HUES6 (cell line): Measurements from ENCODE around the gene LAP3.
"Not testable (repeated sequence)": the region's sequence is repeated elsewhere in the genome, so short reads cannot be mapped to it uniquely, and the experiment has no call there.

Experiments
- H3K27ac ChIP-seq: 2 replicates; pipeline ENCODE4 v1.7.0; 2013; ENCODE audit warnings: low read depth, mild to moderate bottlenecking, low read length, inconsistent platforms
- H3K27me3 ChIP-seq: 2 replicates; pipeline ENCODE4 v1.6.1; 2013; ENCODE audit warnings: low read length; ENCODE audit not compliant: control insufficient read depth, insufficient read depth
- H3K36me3 ChIP-seq: 2 replicates; pipeline ENCODE4 v1.6.1; 2013; ENCODE audit warnings: low read length; ENCODE audit not compliant: control insufficient read depth, insufficient read depth
- H3K4me1 ChIP-seq: 2 replicates; pipeline ENCODE4 v1.6.1; 2013; ENCODE audit warnings: low read length; ENCODE audit not compliant: control insufficient read depth, insufficient read depth
- H3K4me3 ChIP-seq: 2 replicates; pipeline ENCODE4 v1.5.1; 2013; ENCODE audit warnings: low read depth, low read length
- H3K9ac ChIP-seq: one replicate; pipeline ENCODE4 v1.6.1; 2013; ENCODE audit warnings: mild to moderate bottlenecking, low read length
- H3K9me3 ChIP-seq: 2 replicates; pipeline ENCODE4 v1.6.1; 2013; ENCODE audit warnings: low read depth, low read length; ENCODE audit not compliant: control insufficient read depth, insufficient read depth

The LAP3 gene

DNA sequence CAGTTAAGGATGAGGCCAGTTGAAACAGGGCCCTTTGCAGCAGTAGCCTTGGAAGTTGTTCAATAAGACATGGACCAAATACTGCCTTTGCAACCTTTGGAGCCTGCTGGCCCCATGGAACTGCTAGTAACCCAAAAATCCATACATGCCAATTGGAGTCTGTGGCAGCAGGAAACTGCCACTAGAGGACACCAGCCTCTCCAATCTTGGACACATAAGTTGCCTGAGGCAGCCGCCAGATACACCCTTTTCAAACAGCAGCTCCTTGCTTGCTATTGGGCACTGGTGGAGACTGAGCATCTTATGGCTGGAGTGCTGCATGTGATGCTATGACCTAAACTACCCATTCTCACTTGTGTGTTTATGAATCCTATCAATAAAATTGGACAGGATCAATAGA lies 14.8 kb upstream of the LAP3 start:
- H3K4me1 ChIP-seq, result no peaks in the 10 kb centered on the region
- H3K27ac ChIP-seq, result no peak overlapping the region
- H3K27me3 ChIP-seq, result no peaks in the 10 kb centered on the region
- no peaks in the 10 kb centered on the region for H3K36me3 ChIP-seq
- no peak overlapping the region for H3K4me3 ChIP-seq
- H3K9me3 ChIP-seq, result no peaks in the 10 kb centered on the region
- no peak overlapping the region for H3K9ac ChIP-seq

DNA sequence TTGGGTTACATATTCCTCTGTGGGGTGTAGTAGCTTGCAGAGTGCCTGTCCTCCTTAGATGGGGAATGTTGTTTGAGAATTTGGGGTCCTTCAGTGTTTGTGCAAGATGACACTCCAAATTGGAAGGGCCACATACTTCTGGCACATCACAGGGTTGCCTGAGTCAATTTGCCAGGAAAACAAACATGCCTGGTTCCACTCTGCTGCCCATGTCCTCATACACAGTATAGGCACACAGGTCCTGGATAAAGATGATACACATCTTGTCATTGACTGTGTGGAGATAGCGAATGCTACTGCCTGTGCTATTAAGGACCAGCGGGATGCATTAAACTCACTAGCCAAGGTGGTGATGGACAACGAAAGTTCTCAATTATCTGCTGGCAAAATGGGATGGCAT lies 11.2 kb upstream of the LAP3 start:
- no peak overlapping the region for H3K9ac ChIP-seq
- H3K27ac ChIP-seq, result no peak overlapping the region
- no peaks in the 10 kb centered on the region for H3K27me3 ChIP-seq
- H3K36me3 ChIP-seq, result no peaks in the 10 kb centered on the region
- H3K4me1 ChIP-seq, result no peaks in the 10 kb centered on the region
- H3K9me3 ChIP-seq, result no peaks in the 10 kb centered on the region
- no peak overlapping the region for H3K4me3 ChIP-seq

DNA sequence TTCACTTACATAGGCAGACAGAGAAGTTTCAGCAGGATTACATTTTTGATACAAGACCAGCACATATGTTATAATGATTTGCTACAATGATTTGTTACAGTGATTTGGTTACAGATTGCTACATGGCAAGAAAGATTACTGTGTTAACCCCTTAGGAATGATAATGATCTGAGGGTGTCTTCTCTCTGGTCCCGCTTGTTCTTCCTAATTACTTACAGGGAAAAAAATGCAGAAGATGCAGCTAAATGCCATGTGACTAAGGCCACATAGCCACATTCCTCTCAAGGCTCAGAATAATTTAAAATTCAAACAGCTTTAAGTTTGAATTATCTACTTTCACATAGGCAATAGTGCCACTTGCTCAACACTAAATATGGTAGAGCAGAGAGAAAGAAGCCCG lies 9.7 kb upstream of the LAP3 start:
- Histone ChIP-seq H3K4me1 (no peaks in the 10 kb centered on the region), H3K27me3 (no peaks in the 10 kb centered on the region), H3K9me3 (no peaks in the 10 kb centered on the region)

DNA sequence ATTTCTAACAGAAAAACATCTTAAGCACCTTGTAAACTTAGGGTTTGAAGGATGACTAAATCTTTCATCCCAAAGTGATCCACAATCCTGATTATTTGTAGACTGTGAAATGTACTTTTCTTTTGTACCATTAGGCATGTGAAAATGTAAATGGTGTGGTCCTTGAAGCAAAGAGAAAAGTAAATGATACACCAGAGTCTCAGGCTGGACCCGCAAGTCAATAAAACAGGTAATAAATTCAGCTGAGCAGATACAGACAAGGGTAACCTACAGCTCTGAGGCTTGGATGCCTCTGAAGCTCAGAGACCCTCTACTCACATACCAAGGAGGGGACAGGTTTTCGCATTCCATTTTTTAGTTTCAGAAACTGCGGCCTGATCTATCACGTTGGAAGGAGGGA lies 2.8 kb upstream of the LAP3 start:
- Histone ChIP-seq H3K4me3 (no peak overlapping the region), H3K36me3 (no peaks in the 10 kb centered on the region), H3K27me3 (no peaks in the 10 kb centered on the region), H3K27ac (no peak overlapping the region), H3K9ac (no peak overlapping the region), H3K4me1 (peaks cover 16% of the 10 kb centered on the region), H3K9me3 (no peaks in the 10 kb centered on the region)

More for the DNA sequence above, 9.7 kb upstream of the LAP3 start:
- no peak overlapping the region for H3K27ac ChIP-seq
- H3K36me3 ChIP-seq, result no peaks in the 10 kb centered on the region
- H3K4me3 ChIP-seq, result no peak overlapping the region
- H3K9ac ChIP-seq, result no peak overlapping the region

DNA sequence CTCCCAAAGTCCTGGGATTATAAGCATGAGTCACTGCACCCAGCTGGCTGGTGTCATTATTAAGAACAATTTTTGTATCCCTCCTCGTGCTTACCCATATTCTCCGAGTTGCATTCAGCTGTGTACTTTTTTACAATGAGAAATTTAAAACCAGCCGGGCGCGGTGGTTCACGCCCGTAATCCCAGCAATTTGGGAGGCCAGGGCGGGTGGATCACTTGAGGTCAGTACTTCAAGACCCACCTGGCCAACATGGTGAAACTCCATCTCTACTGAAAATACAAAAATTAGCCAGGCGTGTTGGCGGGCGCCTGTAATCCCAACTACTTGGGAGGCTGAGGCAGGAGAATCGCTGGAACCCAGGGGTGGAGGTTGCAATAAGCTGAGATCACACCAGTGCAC lies 1.8 kb upstream of the LAP3 start:
- H3K4me1 ChIP-seq, result peaks cover 16% of the 10 kb centered on the region
- not testable (repeated sequence) for H3K9ac ChIP-seq, H3K4me3 ChIP-seq, H3K36me3 ChIP-seq, H3K27me3 ChIP-seq, H3K27ac ChIP-seq, H3K9me3 ChIP-seq

DNA sequence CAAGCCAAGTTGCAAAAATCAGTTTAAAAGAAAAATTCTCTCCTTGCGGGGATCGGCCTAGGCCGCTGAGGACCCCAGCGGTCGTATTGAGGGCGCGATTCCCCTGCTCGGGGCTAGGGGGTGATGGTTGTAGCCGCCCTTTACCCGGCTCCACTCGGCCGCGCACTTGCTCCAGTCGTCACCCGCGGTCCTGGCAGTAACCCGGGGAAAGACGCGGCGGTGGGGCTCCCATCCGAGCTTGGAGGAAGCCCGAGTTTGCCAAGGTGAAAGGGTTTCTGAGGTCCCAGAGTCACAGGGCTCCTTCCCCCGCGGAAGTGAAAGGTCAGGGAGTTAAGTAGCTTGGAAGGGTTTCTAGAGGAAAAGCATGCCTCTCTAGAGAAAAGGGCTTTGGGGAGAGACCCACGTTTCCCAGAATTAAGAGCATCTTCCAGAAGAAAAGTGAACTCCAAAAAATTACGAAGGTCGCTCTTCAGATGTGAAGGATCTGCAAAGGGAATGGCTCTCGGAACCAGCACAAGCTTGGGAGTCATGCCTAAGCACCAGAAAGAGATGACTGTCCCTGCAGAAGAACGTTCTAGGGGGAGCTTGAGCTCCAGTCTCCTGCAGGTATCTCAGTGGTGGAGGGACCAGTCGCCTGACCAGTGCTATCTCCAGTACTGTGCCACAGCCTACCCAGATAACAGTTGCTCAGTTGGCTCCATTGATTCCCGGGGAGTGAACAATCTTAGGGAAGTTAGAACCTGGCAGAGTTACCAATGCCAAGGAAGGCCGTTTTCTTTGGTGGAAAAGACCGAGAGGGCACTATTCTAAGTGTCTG lies 875 bp downstream of the LAP3 start:
- peak overlapping the region; percentile 85 for H3K9ac ChIP-seq
- peak overlapping the region; percentile 85; the same call in 1 of the 2 replicates for H3K27ac ChIP-seq
- peak overlapping the region; percentile 96 for H3K4me3 ChIP-seq
- H3K9me3 ChIP-seq, result no peaks in the 10 kb centered on the region
- H3K27me3 ChIP-seq, result no peaks in the 10 kb centered on the region
- peaks cover 28% of the 10 kb centered on the region for H3K36me3 ChIP-seq
- peaks cover 16% of the 10 kb centered on the region for H3K4me1 ChIP-seq

DNA sequence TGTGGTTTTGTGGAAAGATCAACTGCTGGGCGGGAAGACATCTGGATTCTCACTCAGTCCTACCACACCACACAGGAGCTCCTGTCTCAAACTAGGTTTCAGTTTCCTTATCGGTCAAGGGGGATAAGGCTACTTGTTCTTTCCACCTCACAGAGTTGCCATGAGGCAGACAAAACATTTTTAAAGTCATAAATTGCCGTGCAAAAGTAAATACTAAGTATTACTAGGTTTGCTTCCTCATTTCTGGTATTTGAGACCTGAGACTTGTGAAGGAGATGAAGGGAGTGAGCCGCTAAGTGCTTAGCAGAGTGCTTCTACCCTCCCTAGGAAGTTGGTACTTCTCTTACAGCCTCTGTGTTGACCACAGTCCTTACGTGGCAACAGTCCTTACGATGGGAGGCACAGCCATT lies 1.5 kb downstream of the LAP3 start:
- H3K9me3 ChIP-seq, result no peaks in the 10 kb centered on the region
- no peak overlapping the region for H3K9ac ChIP-seq
- H3K27ac ChIP-seq, result no peak overlapping the region

DNA sequence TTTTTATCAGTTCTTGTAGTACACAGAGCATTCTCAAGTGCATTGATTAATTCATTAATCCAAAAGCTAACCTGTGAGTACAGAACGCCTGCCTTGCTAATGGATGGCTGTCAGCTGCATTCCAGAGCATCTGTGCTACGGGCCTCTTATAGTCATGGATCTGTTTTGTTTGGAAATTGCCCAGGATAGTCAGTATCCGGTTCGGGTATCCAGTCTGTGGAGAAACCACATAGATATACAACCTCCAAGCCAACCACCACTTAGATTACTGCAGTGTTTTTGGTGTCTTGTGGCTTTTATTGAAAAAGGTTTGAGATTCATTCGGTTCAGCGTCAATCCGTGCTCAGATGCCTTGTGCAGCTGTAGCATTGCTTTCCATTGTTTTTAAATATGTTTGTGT lies 4.0 kb downstream of the LAP3 start:
- Histone ChIP-seq H3K27me3 (no peaks in the 10 kb centered on the region), H3K4me1 (peaks cover 17% of the 10 kb centered on the region), H3K36me3 (peaks cover 59% of the 10 kb centered on the region), H3K9ac (no peak overlapping the region), H3K4me3 (no peak overlapping the region), H3K27ac (no peak overlapping the region), H3K9me3 (no peaks in the 10 kb centered on the region)

More for the DNA sequence above, 1.5 kb downstream of the LAP3 start:
- Histone ChIP-seq H3K4me1 (peaks cover 16% of the 10 kb centered on the region), H3K27me3 (no peaks in the 10 kb centered on the region), H3K4me3 (peak overlapping the region; percentile 96), H3K36me3 (peaks cover 35% of the 10 kb centered on the region)

DNA sequence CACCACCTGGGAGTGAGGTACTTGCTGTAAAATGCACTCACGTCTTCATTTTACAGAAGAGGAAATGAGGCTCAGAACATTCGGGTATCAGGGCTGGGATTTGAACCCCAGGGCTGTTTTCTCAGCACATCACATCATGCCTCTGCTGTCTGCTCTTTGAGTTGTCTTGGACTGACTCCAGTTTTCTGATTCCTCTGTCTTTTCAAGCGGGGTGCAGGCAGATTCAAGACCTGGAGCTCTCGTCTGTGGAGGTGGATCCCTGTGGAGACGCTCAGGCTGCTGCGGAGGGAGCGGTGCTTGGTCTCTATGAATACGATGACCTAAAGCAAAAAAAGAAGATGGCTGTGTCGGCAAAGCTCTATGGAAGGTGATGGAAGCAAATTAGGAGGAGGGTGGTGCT lies 6.3 kb downstream of the LAP3 start:
- Histone ChIP-seq H3K36me3 (peaks cover 74% of the 10 kb centered on the region), H3K27me3 (no peaks in the 10 kb centered on the region), H3K27ac (no peak overlapping the region), H3K9me3 (no peaks in the 10 kb centered on the region), H3K4me1 (peaks cover 9% of the 10 kb centered on the region), H3K9ac (no peak overlapping the region), H3K4me3 (no peak overlapping the region)

DNA sequence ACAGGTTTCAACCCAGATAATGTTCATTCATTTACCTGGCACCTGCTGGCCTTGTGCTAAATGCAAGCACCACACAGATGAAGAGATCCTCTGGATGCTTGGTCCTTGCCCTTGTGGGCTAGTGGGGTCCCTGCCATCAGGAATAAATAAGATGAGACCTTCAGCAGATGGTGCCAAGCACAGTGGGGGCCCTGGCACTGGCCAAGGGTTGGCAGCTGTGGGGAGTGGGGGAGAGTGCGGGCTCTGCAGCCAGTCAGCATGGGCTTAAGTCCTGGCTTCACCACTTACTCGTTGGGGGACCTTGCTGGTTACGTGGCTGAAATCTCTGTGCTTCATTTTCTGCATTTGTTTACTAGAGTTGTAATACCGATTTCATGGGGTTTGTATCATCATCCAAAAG lies 6.9 kb downstream of the LAP3 start:
- H3K9ac ChIP-seq, result no peak overlapping the region
- no peaks in the 10 kb centered on the region for H3K27me3 ChIP-seq
- H3K9me3 ChIP-seq, result no peaks in the 10 kb centered on the region
- peaks cover 4% of the 10 kb centered on the region; the same call in 1 of the 2 replicates for H3K4me1 ChIP-seq
- H3K27ac ChIP-seq, result 0 out of 2 replicates have a peak overlapping the region, but pooled peaks have one; percentile 32
- H3K36me3 ChIP-seq, result peaks cover 81% of the 10 kb centered on the region
- no peak overlapping the region for H3K4me3 ChIP-seq

DNA sequence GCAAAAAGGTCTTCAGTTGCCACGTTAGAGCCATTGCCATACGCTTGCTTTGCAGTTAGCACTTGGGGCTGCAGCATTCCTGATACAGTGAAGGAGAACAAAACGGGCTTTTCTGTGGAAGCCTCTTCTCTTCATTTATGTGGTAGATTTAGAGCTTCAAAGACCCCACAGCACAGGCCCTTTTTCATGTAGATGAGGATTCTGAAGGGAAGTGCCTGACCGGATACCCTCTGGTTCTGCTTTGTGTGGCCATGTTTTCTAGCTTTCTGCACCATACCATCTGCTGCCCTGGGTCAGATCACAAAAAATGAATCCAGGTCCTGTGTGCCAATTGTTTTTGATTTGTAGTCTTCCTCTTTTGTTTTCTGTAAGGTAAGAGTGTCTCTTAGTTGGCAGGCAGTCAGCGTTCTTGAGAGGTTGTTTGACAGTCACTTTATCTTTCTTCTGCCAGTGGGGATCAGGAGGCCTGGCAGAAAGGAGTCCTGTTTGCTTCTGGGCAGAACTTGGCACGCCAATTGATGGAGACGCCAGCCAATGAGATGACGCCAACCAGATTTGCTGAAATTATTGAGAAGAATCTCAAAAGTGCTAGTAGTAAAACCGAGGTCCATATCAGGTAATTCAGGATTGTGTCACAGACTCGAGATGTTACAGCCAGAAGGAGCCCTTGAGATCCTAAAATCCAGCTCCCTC lies 7.7 kb downstream of the LAP3 start:
- Histone ChIP-seq H3K9ac (no peak overlapping the region), H3K27me3 (no peaks in the 10 kb centered on the region), H3K36me3 (peaks cover 88% of the 10 kb centered on the region), H3K9me3 (no peaks in the 10 kb centered on the region), H3K4me1 (peaks cover 4% of the 10 kb centered on the region; the same call in 1 of the 2 replicates), H3K4me3 (no peak overlapping the region), H3K27ac (0 out of 2 replicates have a peak overlapping the region, but pooled peaks have one; percentile 32)
